HepG2 (cell line): ENCODE results near the gene CDC42SE1. TPM values are rescaled to one million over a fixed set of nuclear protein-coding genes. Genes with fewer than 3 reads are reported as not detected.

Experiments
- AKAP8 ChIP-seq: sonication (generic); formaldehyde crosslinking; IDR thresholded peaks from 2 replicates; pipeline ENCODE4 v1.5.1; 2020; ENCODE audit warnings: mild to moderate bottlenecking, missing genetic modification reagents
- CREM ChIP-seq, 2 experiments: sonication (generic) in 1 of 2; formaldehyde crosslinking in 1 of 2; IDR thresholded peaks; 2 replicates each; pipeline versions ENCODE4 v1.4.0 to v1.6.1; 2016 to 2020; ENCODE audit warnings: antibody characterized with exemption in 1 of 2, mild to moderate bottlenecking in 1 of 2, missing genetic modification reagents in 1 of 2
- ETV6 ChIP-seq: sonication (generic); formaldehyde crosslinking; conservative IDR thresholded peaks from 2 replicates; pipeline ENCODE4 v1.4.0; 2020; ENCODE audit warnings: missing genetic modification reagents
- FOXA1 ChIP-seq, 2 experiments: fragments of 450-650 bp in 1 of 2; sonication (generic) in 1 of 2; formaldehyde crosslinking in 1 of 2; IDR thresholded peaks; 2 replicates each; pipeline versions ENCODE4 v1.4.0 to v1.6.1; 2016 to 2020; ENCODE audit warnings: missing genetic modification reagents in 1 of 2
- KIAA2018 ChIP-seq: sonication (generic); formaldehyde crosslinking; IDR thresholded peaks from 2 replicates; pipeline ENCODE4 v1.5.0; 2020; ENCODE audit warnings: mild to moderate bottlenecking, missing genetic modification reagents, borderline replicate concordance
- MZF1 ChIP-seq: sonication (generic); formaldehyde crosslinking; IDR thresholded peaks from 2 replicates; pipeline ENCODE4 v1.8.1; 2023; ENCODE audit warnings: mild to moderate bottlenecking, missing genetic modification reagents, borderline replicate concordance
- PAWR ChIP-seq: sonication (generic); formaldehyde crosslinking; IDR thresholded peaks from 2 replicates; pipeline ENCODE4 v1.4.0; 2020; ENCODE audit warnings: missing genetic modification reagents, mild to moderate bottlenecking, borderline replicate concordance
- RORA ChIP-seq: sonication (generic); formaldehyde crosslinking; IDR thresholded peaks from 2 replicates; pipeline ENCODE4 v1.5.0; 2020; ENCODE audit warnings: mild to moderate bottlenecking, missing genetic modification reagents, moderate library complexity
- SETDB1 ChIP-seq: sonication (generic); formaldehyde crosslinking; IDR thresholded peaks from 2 replicates; pipeline ENCODE4 v1.5.1; 2020; ENCODE audit warnings: missing genetic modification reagents, mild to moderate bottlenecking, borderline replicate concordance
- ZBTB14 ChIP-seq: sonication (generic); formaldehyde crosslinking; IDR thresholded peaks from 2 replicates; pipeline ENCODE4 v1.4.0; 2020; ENCODE audit warnings: missing genetic modification reagents
- ZIK1 ChIP-seq: sonication (generic); formaldehyde crosslinking; IDR thresholded peaks from 2 replicates; pipeline ENCODE4 v1.5.0; 2020; ENCODE audit warnings: mild to moderate bottlenecking, low read depth, missing genetic modification reagents, borderline replicate concordance
- ZNF207 ChIP-seq: fragments of 450-650 bp; IDR thresholded peaks from 2 replicates; pipeline ENCODE4 v1.6.1; 2016; ENCODE audit warnings: antibody characterized with exemption, borderline replicate concordance
- ZNF496 ChIP-seq: sonication (generic); formaldehyde crosslinking; IDR thresholded peaks from 2 replicates; pipeline ENCODE4 v1.8.1; 2023; ENCODE audit warnings: mild to moderate bottlenecking, moderate library complexity, missing genetic modification reagents; ENCODE audit not compliant: insufficient replicate concordance
- ZNF772 ChIP-seq: sonication (generic); formaldehyde crosslinking; IDR thresholded peaks from 2 replicates; pipeline ENCODE4 v1.5.0; 2020; ENCODE audit warnings: mild to moderate bottlenecking, missing genetic modification reagents
- polyA plus RNA-seq, 8 experiments: library from polyadenylated mRNA; depleted of rRNA in 3 of 8; stranded (reverse) in 7 of 8; unstranded in 1 of 8; fragments of >200 nt; fragmentation: Illumina TruSeq in 4 of 8; extraction: Trizol in 4 of 8; gene quantifications; 2 replicates each; pipeline versions ENCODE4 v1.2.1 to v1.2.3, GENCODE V29; 2011 to 2016; ENCODE audit warnings: low read depth in 4 of 8, missing spikeins in 1 of 8, mixed read lengths in 1 of 8; ENCODE audit not compliant: insufficient read depth in 1 of 8
- total RNA-seq, 5 experiments: library from RNA; depleted of rRNA; stranded (reverse); fragments of >200 nt; fragmentation: Illumina TruSeq; extraction: Trizol; gene quantifications; 2 replicates each; pipeline ENCODE4 v1.2.3, GENCODE V29; 2016; ENCODE audit warnings: low read depth in 1 of 5

The CDC42SE1 gene
- total and polyA plus RNA-seq, 2 of the 13 experiments (the other 11 are each of a cell fraction or from before 2014, with no cell fraction given), result 17.6 to 17.9 TPM

GRCh38 chr1:151059109-151060006 lies at the start of gene CDC42SE1 (continued):
- TF ChIP-seq PAWR (CRISPR knock-in tag) (no peak), ZIK1 (CRISPR knock-in tag) (no peak), KIAA2018 (no peak), ZNF772 (CRISPR knock-in tag) (peak; percentile 52; the same call in 1 of the 2 replicates), FOXA1 (IDR thresholded peaks at IDR 0.05) (no peak), FOXA1 (CRISPR knock-in tag; IDR thresholded peaks at IDR 0.05) (no peak), ZNF496 (CRISPR knock-in tag) (no peak), ETV6 (CRISPR knock-in tag) (0 out of 2 replicates have a peak, but pooled peaks have one; percentile 43), ZNF207 (no peak), RORA (CRISPR knock-in tag) (no peak), CREM (IDR thresholded peaks at IDR 0.05) (no peak), CREM (CRISPR knock-in tag; IDR thresholded peaks at IDR 0.05) (no peak), AKAP8 (CRISPR knock-in tag) (no peak), MZF1 (CRISPR knock-in tag) (peak; percentile 66; the same call in 1 of the 2 replicates), ZBTB14 (CRISPR knock-in tag) (no peak), SETDB1 (CRISPR knock-in tag) (no peak)
